HG03045 (cell line): ENCODE data around the gene RHPN2.
"Not testable (repeated sequence)": the region's sequence is repeated elsewhere in the genome, so short reads cannot be mapped to it uniquely, and the experiment has no call there.

Source experiments
- ATAC-seq: cut with Tn5 transposase; IDR thresholded peaks from one replicate; pipeline ENCODE4 v1.9.1; 2021; ENCODE audit warnings: mild to moderate bottlenecking, moderate library complexity; ENCODE audit not compliant: unreplicated experiment

RHPN2 gene

DNA sequence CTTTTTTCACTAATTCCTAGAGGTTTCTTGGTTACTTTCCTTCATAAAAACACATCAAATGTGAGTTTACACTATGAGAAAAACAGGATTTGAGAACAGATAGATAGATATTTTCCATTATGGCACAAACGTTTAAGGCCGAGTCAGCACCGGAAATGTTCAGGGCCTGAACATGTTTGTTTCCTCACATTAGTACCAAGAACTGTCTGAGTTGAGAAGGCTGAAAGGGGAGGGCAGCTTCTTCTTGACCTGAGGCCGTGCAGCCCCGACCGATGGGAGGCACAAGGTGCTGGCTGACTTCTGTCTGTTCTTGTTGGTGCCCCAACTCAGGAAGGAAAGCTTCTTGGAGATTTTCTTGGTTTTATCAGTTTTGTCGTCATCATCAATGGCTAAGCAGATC lies 84.9 kb downstream of the RHPN2 start:
- not testable (repeated sequence) for ATAC-seq

DNA sequence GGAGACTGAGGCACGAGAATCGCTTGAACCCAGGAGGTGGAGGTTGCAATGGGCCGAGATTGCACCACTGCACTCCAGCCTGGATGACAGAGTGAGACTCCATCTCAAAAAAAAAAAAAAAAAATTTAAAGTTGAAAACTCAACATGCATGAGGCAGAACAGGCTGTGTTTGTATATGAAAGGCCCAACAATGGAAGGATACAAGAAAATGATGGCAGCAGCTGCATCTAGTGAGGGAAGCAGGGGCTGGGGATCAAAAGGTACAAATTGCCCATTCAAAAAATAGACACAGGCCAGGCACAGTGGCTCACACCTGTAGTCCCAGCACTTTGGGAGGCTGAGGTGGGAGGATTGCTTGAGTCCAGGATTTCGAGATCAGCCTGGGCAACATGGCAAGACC lies 86.9 kb downstream of the RHPN2 start:
- ATAC-seq: not testable (repeated sequence)

DNA sequence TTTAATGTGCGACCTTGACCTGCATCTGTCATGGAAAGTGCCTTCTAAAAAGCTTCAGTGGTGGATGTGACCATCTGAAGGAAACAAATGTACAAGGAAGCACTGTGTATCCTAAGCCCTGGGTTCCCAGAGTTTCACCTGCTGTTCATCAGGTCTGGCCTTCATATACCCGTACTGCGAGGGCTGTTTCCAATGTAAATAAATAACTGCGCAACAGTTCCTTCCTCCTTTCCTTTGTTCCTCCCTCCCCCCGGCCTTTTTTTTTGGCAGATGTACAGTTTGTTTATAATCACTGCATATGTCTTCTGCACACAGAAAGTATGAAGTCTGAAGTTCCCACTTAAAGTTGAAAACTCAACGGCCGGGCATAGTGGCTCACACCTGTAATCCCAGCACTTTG lies 87.4 kb downstream of the RHPN2 start:
- no peak for ATAC-seq

DNA sequence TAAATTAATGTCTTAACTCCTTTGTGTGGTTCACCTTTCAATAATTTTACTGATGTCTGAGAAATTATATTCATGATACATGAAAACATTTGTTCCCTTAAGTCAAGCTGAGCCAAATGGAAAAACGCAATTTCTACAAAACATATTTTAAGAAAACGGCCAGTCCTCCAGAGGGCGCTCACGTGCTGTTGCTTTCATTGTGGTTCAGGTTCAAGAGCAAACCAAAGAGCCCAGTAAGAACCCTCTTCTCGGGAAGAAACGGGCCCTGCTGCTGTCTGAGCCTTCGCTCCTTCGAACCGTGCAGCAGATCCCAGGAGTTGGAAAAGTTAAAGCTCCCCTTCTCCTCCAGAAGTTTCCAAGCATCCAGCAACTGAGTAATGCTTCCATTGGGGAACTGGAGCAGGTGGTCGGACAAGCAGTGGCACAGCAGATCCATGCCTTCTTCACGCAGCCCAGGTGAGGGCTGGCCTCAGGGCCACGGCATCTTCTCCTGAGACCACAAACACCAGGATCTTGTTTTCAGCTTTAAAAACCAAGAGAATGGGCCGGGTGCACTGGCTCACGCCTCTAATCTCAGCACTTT lies 88.4 kb downstream of the RHPN2 start:
- no peak for ATAC-seq

DNA sequence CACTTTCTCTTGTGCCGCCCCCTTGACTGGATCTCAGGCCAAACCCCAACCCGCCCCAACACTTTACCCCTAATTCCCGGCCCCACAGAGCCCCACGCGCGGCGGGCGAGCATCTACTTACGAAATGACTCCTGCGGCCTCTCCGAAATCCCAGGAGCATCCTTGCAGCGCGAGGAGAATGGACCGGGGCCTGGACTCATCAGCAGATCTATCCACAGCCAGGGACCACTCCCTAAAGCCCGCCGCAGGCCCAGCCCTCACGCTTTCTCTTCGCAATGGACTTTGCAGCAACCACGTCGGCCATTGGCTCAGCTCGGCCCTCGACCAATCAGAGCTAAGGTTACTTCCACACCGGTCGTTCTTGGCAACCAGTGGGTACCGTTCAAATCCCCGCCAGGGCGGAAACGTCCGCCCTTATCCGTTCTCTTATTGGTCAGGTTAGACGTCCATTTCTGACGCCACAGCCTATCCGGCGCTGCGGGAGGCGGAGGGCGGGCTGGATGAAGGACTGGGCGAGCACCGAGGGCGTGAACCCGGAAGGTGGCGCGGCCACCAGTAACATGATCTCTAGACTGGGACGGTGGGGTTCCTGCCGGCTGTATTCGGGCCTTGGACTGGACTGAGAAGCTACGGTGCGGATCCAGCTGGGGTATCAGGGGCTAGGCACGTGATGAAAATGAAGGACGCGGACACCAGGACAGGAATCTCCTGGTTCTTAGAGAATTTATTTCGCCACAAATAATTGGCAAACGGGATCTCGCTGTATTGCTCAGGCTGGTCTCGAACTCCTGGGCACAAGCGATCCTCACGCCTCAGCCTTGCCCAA lies 92.8 kb downstream of the RHPN2 start, which contains the start of the genes CEP89 and FAAP24:
TSS of gene CEP89 (minus strand) at position 244 of the 826 bp plus-strand sequence. CDS start at position 160, 84 bp downstream.
TSS of gene FAAP24 (plus strand) at position 528 of the 826 bp plus-strand sequence. CDS start 955 bp downstream, outside the sequence.
- ATAC-seq: peak; percentile 98

DNA sequence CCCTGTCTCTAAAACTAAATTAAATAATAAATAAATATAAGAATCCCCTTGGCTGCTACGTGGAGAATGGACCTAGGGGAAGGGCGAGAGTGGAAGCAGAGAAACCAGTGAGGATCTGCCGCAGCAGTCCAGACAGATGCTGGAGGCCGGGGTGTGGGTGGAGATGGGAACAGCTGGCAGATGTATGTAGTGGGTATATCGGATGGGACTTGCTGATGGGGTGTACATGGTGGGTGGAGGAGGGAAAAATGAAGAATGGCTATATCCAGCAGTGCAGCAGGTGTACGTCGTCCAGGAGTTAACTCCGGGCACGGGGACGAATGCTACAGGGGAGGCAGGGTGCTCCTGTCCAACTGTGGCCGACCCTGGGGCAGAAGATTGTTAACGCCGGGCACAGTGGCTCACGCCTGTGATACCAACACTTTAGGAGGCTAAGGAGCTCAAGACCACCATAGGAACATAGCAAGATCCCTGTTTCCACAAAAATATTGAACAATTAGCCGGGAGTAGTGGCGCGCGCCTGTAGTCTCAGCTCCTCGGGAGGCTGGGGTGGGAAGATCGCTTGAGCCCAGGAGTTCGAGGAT lies 93.6 kb downstream of the RHPN2 start:
- no peak for ATAC-seq

DNA sequence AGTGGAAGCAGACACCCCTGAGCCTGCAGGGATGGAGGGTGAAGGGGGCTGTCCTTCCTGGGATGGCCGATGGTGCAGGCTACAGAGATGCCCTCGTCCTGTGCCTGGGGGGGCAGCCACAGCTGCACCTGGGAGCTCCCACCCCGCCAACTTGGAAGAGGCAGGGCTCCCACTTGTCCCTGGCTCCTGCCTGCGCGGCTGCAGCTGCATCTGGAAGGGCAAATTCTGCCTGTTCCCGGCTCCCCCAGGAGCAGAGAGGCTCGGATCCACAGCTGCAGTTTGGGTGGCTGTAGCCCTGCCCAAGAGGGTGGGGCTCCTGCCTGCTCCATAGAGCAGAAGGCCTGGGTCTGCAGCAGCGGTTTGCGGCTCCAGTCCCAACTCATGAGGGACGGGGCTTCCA lies 95.1 kb downstream of the RHPN2 start:
- no peak for ATAC-seq

DNA sequence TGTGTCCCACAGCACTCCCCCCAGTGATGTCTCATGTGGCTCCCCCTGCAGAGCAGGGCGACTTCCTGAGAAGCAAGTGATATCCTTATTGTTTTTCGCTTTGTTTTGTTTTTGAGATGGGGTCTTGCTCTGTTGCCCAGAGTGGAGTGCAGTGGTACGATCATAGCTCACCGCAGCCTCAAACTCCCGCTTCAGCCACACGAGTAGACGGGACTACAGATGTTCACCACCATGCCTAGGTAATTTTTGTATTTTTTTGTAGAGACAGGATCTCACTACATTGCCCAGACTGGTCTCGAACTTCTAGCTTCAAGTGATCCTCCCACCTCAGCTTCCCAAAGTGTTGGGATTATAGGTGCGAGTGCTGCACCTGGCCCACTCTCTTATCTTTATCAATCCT lies 97.9 kb downstream of the RHPN2 start:
- no peak for ATAC-seq

DNA sequence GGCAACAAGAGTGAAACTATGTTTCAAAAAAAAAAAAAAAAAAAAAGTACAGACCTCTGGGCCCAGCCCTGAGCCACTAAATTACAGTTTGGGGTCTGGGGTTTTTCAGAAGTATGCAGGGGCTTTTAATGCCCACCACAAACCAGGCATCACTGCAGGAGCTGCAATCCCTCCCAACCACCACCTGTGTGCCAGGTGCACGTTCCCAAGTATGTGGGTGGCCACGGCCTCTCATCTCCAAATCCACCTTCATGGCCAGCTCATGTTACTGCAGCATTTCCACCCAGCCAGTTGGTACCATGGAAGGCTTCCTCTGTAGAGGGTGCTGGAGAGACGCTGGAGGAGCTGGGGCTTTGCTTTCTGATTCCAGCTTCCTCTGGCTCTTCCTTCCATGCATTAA lies 119.4 kb downstream of the RHPN2 start:
- no peak for ATAC-seq

DNA sequence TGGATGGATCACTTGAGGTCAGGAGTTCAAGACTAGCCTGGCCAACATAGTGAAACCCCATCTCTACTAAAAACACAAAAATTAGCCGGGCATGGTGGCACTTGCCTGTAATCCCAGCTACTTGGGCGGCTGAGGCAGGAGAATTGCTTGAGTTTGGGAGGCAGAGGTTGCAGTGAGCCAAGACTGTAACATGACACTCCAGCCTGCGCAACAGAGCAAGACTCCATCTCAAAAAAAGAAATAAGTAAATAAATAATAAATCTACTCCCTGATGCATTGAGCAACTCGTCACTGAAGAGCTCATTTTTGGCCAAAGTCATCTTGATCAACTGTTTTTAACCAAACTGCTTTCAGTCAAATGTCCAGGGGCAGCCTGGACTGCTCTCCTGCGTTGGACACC lies 123.4 kb downstream of the RHPN2 start:
- ATAC-seq: not testable (repeated sequence)

DNA sequence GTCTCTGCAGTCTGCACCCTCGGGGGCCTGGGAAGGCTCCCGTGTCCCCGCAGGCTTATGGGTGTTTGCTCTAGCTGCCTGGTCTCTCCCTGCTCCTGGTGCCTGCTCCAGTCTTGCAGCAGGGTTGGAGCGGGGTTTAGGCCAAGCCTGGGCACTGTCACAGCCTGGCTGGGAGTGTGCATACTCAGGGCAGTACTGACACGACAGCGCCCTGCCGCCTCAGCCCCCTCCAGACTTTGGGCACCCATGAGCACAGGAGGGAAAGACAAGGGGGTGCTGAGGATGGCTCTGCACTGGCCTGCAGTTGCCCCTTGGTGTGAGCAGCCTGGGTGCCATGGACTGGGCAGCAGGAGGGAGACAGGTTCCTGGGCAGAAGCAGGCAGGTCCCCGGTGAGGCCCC lies 128.6 kb downstream of the RHPN2 start:
- no peak for ATAC-seq

DNA sequence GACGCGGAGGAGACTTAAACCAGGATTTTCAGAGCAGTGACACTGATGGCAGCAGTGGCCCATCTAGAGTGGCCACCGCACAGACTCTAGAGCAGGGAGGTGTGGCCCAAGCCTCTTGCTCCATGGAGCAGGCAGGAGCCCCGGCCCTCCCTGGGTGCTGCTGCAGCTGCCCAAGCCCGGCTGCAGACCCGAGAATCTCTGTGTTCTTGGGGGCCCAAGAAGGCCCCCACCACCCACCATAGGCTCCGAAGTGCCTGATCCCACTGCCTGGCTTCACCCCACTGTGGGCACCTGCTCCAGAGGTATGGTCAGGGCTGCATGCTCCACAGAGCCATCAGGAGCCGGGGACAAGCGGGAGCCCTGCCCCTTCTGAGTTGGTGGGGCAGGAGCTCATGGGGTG lies 129.1 kb downstream of the RHPN2 start:
- ATAC-seq: no peak

DNA sequence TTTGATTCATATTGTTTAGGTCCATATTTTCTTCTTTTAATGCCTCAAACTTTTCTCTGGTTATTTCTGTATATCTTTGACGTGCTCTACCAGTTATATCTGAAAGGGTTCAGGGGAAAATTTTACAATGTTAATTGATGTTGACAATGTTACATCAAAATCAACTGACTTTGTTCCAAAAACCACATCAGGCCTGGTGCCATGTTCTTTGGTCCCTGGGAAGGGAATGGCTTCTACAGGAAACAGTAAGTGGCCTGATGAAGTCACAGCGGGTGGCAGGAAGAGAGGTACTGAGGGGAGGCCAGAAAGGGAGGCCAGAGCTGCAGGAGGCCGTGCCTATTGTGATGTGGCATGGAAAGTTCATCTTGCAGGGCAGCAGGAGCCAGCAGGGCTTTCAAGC lies 131.1 kb downstream of the RHPN2 start:
- ATAC-seq: no peak

DNA sequence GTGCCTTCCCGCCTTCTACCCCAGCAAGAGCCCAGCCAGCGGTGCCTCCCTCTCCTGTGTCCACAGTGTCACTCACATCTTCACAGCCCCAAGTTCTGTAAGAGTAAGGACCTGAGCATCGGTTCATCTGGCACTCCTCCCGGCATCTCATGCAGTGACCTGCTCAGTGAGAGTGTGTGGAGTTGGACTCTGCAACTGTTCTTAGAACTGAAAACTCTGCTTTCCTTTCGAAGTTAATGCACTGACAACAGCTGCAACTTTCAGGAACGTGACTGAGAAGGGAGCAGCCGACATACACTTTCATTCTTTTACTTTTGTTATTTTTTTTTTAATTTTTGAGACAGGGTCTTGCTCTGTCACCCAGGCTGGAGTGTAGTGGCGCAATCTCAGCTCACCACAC lies 134.1 kb downstream of the RHPN2 start:
- no peak for ATAC-seq

DNA sequence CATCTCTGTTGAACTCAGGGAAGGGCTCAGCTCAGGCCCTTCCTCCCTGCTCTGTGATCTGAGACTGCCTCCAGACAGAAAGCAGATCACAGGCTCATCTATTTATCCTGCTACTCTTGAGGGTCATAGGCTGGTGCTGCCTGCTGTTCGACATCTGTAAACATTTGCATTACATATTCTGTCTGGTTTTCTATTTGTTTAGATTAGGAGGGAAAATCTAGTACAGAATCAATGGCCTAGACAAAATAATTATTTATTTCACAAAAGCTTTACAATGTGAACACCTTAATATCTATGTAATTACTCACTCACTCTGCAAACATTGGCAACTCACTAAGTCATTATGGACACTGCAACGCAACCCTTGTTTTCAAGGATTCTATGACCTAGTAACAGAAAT lies 135.9 kb downstream of the RHPN2 start:
- no peak for ATAC-seq
